Trophoblast cell (in vitro differentiated cells and primary cell): ENCODE measurements around the gene RMP24.

ENCODE experiments used
- DNase-seq, 2 donors: peaks; one replicate each; pipeline ENCODE4 v3.0.0-alpha.2; 2016
- H2AFZ ChIP-seq: 2 replicates; pipeline ENCODE4 v1.6.1; 2013; ENCODE audit warnings: low read length, moderate library complexity, mild to moderate bottlenecking; ENCODE audit not compliant: insufficient read depth, poor library complexity
- H2AK5ac ChIP-seq: 2 replicates; pipeline ENCODE4 v1.6.1; 2013; ENCODE audit warnings: mild to moderate bottlenecking, low read length
- H2BK120ac ChIP-seq: 2 replicates; pipeline ENCODE4 v1.6.1; 2013; ENCODE audit warnings: low read length, mild to moderate bottlenecking, moderate library complexity; ENCODE audit not compliant: insufficient read depth, poor library complexity
- H2BK12ac ChIP-seq: 2 replicates; pipeline ENCODE4 v1.6.1; 2013; ENCODE audit warnings: mild to moderate bottlenecking, low read length, moderate library complexity
- H2BK5ac ChIP-seq: 2 replicates; pipeline ENCODE4 v1.6.1; 2013; ENCODE audit warnings: low read length, low read depth, moderate library complexity, mild to moderate bottlenecking; ENCODE audit not compliant: poor library complexity
- H3K14ac ChIP-seq: 2 replicates; pipeline ENCODE4 v1.6.1; 2013; ENCODE audit warnings: mild to moderate bottlenecking, low read length
- H3K18ac ChIP-seq: 2 replicates; pipeline ENCODE4 v1.6.1; 2013; ENCODE audit warnings: mild to moderate bottlenecking, low read length
- H3K23ac ChIP-seq: 2 replicates; pipeline ENCODE4 v1.6.1; 2013; ENCODE audit warnings: low read length
- H3K27ac ChIP-seq: 2 replicates; pipeline ENCODE4 v1.5.1; 2013; ENCODE audit warnings: low read depth, mild to moderate bottlenecking, inconsistent platforms, low read length, moderate library complexity
- H3K27me3 ChIP-seq: 2 replicates; pipeline ENCODE4 v1.6.1; 2013; ENCODE audit warnings: inconsistent platforms, mild to moderate bottlenecking, low read length, moderate library complexity; ENCODE audit not compliant: insufficient read depth
- H3K36me3 ChIP-seq, 2 experiments: 1 replicate in 1 of 2; 2 replicates in 1 of 2; pipeline ENCODE4 v1.6.1; 2013; ENCODE audit warnings: low read length in 2 of 2, mild to moderate bottlenecking in 2 of 2, moderate library complexity in 1 of 2; ENCODE audit not compliant: insufficient read depth in 2 of 2, control insufficient read depth in 1 of 2
- H3K4ac ChIP-seq: 2 replicates; pipeline ENCODE4 v1.6.1; 2013; ENCODE audit warnings: low read depth, mild to moderate bottlenecking, low read length, moderate library complexity
- H3K4me1 ChIP-seq, 2 experiments: 1 replicate in 1 of 2; 2 replicates in 1 of 2; pipeline ENCODE4 v1.6.1; 2013; ENCODE audit warnings: low read length in 2 of 2, mild to moderate bottlenecking in 2 of 2, moderate library complexity in 1 of 2; ENCODE audit not compliant: insufficient read depth in 2 of 2, control insufficient read depth in 1 of 2
- H3K4me2 ChIP-seq: 2 replicates; pipeline ENCODE4 v1.6.1; 2013; ENCODE audit warnings: inconsistent platforms, mild to moderate bottlenecking, low read length, moderate library complexity
- H3K4me3 ChIP-seq: 2 replicates; pipeline ENCODE4 v1.5.1; 2013; ENCODE audit warnings: mild to moderate bottlenecking, low read depth, low read length, inconsistent platforms
- H3K79me1 ChIP-seq: one replicate; pipeline ENCODE4 v1.6.1; 2013; ENCODE audit warnings: low read length
- H3K79me2 ChIP-seq: 2 replicates; pipeline ENCODE4 v1.6.1; 2013; ENCODE audit warnings: low read length, mild to moderate bottlenecking; ENCODE audit not compliant: control insufficient read depth, insufficient read depth, poor library complexity
- H3K9ac ChIP-seq: 2 replicates; pipeline ENCODE4 v1.6.1; 2013; ENCODE audit warnings: mild to moderate bottlenecking, low read length
- H3K9me3 ChIP-seq: 2 replicates; pipeline ENCODE4 v1.6.1; 2013; ENCODE audit warnings: low read depth, mild to moderate bottlenecking, control low read depth, inconsistent platforms, low read length; ENCODE audit not compliant: insufficient read depth
- H4K12ac ChIP-seq: 2 replicates; pipeline ENCODE4 v1.6.1; 2013; ENCODE audit warnings: low read depth, mild to moderate bottlenecking, low read length, moderate library complexity
- H4K8ac ChIP-seq: 2 replicates; pipeline ENCODE4 v1.6.1; 2013; ENCODE audit warnings: low read depth, mild to moderate bottlenecking, low read length, moderate library complexity
- H4K91ac ChIP-seq: one replicate; pipeline ENCODE4 v1.6.1; 2013; ENCODE audit warnings: low read depth, mild to moderate bottlenecking, low read length, moderate library complexity
- WGBS: extraction: QIAGEN DNeasy Blood & Tissue Kit; methylation state at CpG from one replicate; pipeline ENCODE4 v1.1.7; 2013; ENCODE audit warnings: missing lambda C conversion rate; ENCODE audit not compliant: insufficient read length, insufficient coverage; ENCODE audit errors: extremely low coverage; 5-methylcytosine and 5-hydroxymethylcytosine counted together

Gene RMP24

DNA sequence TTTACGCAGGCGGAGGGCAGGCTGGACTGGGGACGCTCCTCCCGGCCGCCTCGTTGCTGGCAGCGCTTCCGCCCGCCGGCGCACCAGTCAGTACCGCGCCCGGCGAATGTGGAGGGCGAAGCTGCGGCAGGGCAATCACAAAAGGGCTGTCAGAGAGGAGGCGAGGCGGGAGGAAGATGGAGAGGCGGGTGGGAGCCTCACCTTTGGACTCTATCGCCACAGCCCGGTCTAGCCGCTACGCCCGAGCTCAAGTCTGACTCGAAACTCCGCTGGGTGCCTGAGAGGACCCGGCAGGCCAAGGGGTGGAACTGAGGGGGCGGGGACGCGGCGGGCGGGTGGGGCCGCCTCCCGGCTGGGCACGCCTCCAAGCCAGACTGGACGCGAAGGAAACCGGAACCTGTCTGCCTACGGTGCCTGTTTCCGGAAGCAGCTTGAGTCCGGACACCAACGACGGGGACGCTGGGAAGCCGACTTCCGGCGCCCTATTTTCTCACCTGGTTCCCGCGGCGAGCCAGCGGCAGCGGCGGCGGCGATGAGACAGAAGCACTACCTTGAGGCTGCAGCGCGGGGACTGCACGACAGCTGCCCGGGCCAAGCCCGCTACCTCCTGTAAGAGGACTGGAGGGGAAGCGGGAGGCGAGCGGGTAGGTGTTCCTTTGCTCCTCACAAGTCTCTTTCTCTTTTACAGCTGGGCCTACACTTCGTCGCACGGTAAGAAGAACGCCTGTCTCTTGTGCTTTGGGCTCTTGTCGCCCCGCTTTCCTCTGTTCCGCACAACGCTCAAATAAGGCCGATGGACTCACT, at the start of gene RMP24:
RMP24 (plus strand) TSS at position 483 of the 804 bp plus-strand sequence.
- H3K4ac ChIP-seq: peak within 1 kb of the TSS; percentile 72
- H3K79me1 ChIP-seq: peaks cover 5% of the 10 kb centered on the region
- H3K9me3 ChIP-seq: no peaks in the 10 kb centered on the region
- peak within 1 kb of the TSS; percentile 78 for H4K12ac ChIP-seq
- peak within 1 kb of the TSS; percentile 73 for H2BK120ac ChIP-seq
- peaks cover 5% of the 10 kb centered on the region for H3K79me2 ChIP-seq
- peak within 1 kb of the TSS; percentile 89 for H3K9ac ChIP-seq
- peaks cover 4 to 8% of the 10 kb centered on the region in 2 experiments for H3K36me3 ChIP-seq
- H3K23ac ChIP-seq: no peak within 1 kb of the TSS
- H2AFZ ChIP-seq: peak within 1 kb of the TSS; percentile 90
- peak within 1 kb of the TSS; percentile 99 for H3K4me3 ChIP-seq
- peak within 1 kb of the TSS; percentile 74 for H3K18ac ChIP-seq
- peak within 1 kb of the TSS; percentile 70 for H3K4me2 ChIP-seq
- H4K8ac ChIP-seq: peak within 1 kb of the TSS; percentile 85
- H2BK5ac ChIP-seq: peak within 1 kb of the TSS; percentile 69
- H2BK12ac ChIP-seq: no peak within 1 kb of the TSS
- H2AK5ac ChIP-seq: no peak within 1 kb of the TSS
- H4K91ac ChIP-seq: peak within 1 kb of the TSS; percentile 65
- no CpG with 5 or more reads among the region's 73 CpGs for WGBS
- H3K27me3 ChIP-seq: no peaks in the 10 kb centered on the region
- peak within 1 kb of the TSS; percentile 63 for H3K14ac ChIP-seq
- peak within 1 kb of the TSS; percentile 65 for H3K27ac ChIP-seq
- peak; percentile 91 to 98 for DNase-seq
- peaks cover 5 to 6% of the 10 kb centered on the region in 2 experiments for H3K4me1 ChIP-seq

DNA sequence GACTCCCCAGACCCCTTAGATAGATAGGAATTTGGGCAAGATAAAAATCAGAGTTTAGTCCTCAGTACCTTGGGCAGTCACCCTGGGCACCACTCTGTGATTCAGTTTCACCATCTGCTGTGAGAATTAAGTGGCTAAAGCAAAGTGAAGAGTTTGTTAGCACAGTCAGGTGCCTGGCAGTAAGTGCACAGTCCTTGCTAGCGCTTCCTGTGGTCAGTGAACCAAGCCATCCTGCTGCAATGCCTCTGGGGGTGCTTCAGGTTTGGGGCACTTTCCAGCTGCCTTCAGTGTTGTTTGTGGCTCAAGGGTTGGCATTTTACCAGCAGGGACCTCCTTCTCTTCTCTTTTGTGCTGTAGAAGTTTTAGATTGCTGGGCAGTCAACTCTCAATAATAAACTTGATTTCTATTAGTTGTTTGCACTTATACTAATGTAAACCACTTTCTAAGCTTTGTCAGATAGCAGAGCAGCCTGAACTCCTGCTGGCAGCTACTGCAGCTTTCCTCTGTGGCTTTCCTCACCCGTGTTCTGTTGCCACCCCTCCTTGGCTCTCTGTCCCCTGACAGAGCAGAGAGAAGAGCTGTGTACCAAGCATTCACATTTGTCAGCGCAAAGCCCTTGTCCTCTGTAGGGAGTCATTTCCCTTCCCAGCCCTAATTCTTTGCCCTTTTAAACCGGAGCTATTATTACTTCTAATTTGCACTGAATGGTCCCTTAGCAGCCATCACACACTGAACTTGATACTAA, 48.4 kb upstream of the RMP24 start:
- Histone ChIP-seq H2BK12ac (no peak overlapping the region), H3K4me3 (no peak overlapping the region), H3K79me2 (no peaks in the 10 kb centered on the region), H2BK120ac (no peak overlapping the region), H2BK5ac (no peak overlapping the region), H4K91ac (no peak overlapping the region), H4K12ac (no peak overlapping the region), H2AFZ (no peak overlapping the region), H4K8ac (no peak overlapping the region), H3K23ac (no peak overlapping the region), H3K27ac (no peak overlapping the region), H3K79me1 (no peaks in the 10 kb centered on the region), H2AK5ac (no peak overlapping the region), H3K4me2 (no peak overlapping the region), H3K18ac (no peak overlapping the region), H3K9me3 (no peaks in the 10 kb centered on the region), H3K9ac (no peak overlapping the region), H3K27me3 (no peaks in the 10 kb centered on the region), H3K4ac (no peak overlapping the region), H3K4me1 (no peaks in the 10 kb centered on the region), H3K36me3 (no peaks in the 10 kb centered on the region), H3K14ac (no peak overlapping the region)
- no CpG with 5 or more reads among the region's 4 CpGs for WGBS
- DNase-seq: no peak

DNA sequence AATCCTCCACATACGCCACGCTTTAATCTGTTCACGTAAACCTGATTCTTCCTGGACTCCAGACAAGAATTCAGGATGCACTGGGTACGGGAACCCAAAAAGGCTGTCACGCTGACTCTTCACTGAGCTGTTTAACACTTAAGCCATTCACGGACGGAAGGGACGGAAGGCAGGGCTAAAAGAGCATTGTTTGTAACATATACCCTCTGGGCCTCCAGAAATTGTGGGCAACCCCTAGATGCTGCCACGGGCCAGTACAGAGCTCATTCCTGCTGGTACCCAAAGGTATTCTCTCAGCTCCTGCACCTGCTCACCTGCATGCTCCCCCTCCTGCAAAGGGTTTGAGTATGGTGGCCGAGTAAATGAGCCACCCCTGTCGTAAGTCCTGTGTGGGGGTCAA, 45.6 kb upstream of the RMP24 start:
- H2BK120ac ChIP-seq: no peak overlapping the region
- H3K27ac ChIP-seq: no peak overlapping the region
- H3K9ac ChIP-seq: no peak overlapping the region
- 100% methylated on average over 2 of the region's 11 CpGs for WGBS
- no peak overlapping the region for H3K4ac ChIP-seq
- no peak overlapping the region for H2BK5ac ChIP-seq
- no peak overlapping the region for H4K8ac ChIP-seq
- no peak overlapping the region for H3K4me2 ChIP-seq
- no peaks in the 10 kb centered on the region for H3K27me3 ChIP-seq
- H2AK5ac ChIP-seq: no peak overlapping the region
- no peak overlapping the region for H2BK12ac ChIP-seq
- no peak overlapping the region for H3K14ac ChIP-seq
- no peaks in the 10 kb centered on the region for H3K79me1 ChIP-seq
- H3K36me3 ChIP-seq: no peaks in the 10 kb centered on the region
- no peak overlapping the region for H3K18ac ChIP-seq
- DNase-seq: peak; percentile 16 to 26
- H3K79me2 ChIP-seq: no peaks in the 10 kb centered on the region
- H3K9me3 ChIP-seq: no peaks in the 10 kb centered on the region
- H3K4me1 ChIP-seq: no peaks in the 10 kb centered on the region
- no peak overlapping the region for H2AFZ ChIP-seq
- no peak overlapping the region for H3K4me3 ChIP-seq
- no peak overlapping the region for H4K12ac ChIP-seq
- H3K23ac ChIP-seq: no peak overlapping the region
- no peak overlapping the region for H4K91ac ChIP-seq

DNA sequence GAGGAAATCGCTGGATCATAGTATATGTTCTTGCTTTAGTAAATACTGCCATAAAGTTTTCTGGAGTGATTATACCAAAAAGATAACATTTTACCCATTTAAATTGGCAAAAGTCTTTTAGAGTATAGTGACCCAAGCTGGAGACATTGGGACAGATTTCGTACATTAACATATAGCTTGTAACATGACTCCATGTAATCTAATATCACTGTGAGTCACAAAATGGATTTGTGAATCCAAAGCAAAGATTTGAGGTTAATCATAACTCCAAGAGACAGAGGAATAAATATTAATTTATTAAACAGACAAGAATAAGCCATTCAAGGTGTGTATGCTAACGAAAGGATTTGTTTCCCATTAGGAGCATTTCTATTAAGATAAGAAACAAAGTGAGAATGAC, 45.0 kb upstream of the RMP24 start:
- Histone ChIP-seq H3K4me1 (no peaks in the 10 kb centered on the region), H3K79me1 (no peaks in the 10 kb centered on the region), H3K27me3 (no peaks in the 10 kb centered on the region), H4K91ac (no peak overlapping the region), H3K36me3 (no peaks in the 10 kb centered on the region), H2BK120ac (no peak overlapping the region), H2AK5ac (no peak overlapping the region), H3K4me2 (no peak overlapping the region), H3K9ac (no peak overlapping the region), H3K27ac (no peak overlapping the region), H3K14ac (no peak overlapping the region), H4K12ac (no peak overlapping the region), H2BK5ac (no peak overlapping the region), H3K23ac (no peak overlapping the region), H3K9me3 (no peaks in the 10 kb centered on the region), H2AFZ (no peak overlapping the region), H2BK12ac (no peak overlapping the region), H3K79me2 (no peaks in the 10 kb centered on the region), H3K4me3 (no peak overlapping the region), H4K8ac (no peak overlapping the region), H3K18ac (no peak overlapping the region), H3K4ac (no peak overlapping the region)
- no peak for DNase-seq
- WGBS: no CpG with 5 or more reads among the region's 3 CpGs
